PC-3 (cell line): Measurements from ENCODE around the gene RDX.

ENCODE experiments used
- EZH2 ChIP-seq: fragments of 300-600 bp; sonication (generic); IDR thresholded peaks from one replicate; pipeline ENCODE4 v1.6.1; 2017; ENCODE audit warnings: antibody characterized with exemption, mild to moderate bottlenecking, low read length; ENCODE audit not compliant: unreplicated experiment
- TF ChIP-seq, protein P1 (sequence below): fragments of 300-600 bp; sonication (generic); conservative IDR thresholded peaks from 2 replicates; pipeline ENCODE4 v1.5.1; 2017; ENCODE audit warnings: antibody characterized with exemption, low read depth, mild to moderate bottlenecking, low read length

DNA sequence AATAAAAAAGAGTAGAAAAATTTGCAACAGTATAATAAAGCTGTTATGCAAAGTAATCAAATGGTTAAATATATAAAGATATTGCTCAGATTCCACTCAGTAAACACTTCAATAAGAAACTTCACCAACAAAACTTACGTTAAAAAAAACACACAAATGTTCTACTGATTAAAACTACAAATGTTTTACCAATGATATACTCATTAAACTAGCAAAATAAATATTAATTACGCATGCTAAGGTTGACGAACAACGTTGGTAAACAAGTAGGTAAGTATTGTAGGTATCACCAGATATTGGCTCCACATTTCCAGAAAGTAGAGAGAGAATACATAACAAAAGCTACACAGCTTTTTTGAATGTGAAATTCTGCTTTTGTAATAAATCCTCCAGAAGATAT is 12.6 kb downstream of the RDX start:
- TF ChIP-seq, protein P1, sequence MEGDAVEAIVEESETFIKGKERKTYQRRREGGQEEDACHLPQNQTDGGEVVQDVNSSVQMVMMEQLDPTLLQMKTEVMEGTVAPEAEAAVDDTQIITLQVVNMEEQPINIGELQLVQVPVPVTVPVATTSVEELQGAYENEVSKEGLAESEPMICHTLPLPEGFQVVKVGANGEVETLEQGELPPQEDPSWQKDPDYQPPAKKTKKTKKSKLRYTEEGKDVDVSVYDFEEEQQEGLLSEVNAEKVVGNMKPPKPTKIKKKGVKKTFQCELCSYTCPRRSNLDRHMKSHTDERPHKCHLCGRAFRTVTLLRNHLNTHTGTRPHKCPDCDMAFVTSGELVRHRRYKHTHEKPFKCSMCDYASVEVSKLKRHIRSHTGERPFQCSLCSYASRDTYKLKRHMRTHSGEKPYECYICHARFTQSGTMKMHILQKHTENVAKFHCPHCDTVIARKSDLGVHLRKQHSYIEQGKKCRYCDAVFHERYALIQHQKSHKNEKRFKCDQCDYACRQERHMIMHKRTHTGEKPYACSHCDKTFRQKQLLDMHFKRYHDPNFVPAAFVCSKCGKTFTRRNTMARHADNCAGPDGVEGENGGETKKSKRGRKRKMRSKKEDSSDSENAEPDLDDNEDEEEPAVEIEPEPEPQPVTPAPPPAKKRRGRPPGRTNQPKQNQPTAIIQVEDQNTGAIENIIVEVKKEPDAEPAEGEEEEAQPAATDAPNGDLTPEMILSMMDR = no peak
- no peak for TF ChIP-seq EZH2
